DMS79 treated with DMSO at 0.1 percent for 48 hours (cell line): ENCODE results near the gene ZNF573.
"Not testable (repeated sequence)": the region's sequence is repeated elsewhere in the genome, so short reads cannot be mapped to it uniquely, and the experiment has no call there.

ENCODE experiments used
- DNase-seq: peaks from one replicate; lab custom pipeline; 2025; lab: John Stamatoyannopoulos, UW

ZNF573 gene

GRCh38 chr19:37779127-37780005 lies at the start of gene ZNF573:
Gene ZNF573 (minus strand): TSS chr19:37779586. CDS start chr19:37773729, 5,857 bp downstream.
- DNase-seq, result peak; percentile 72

GRCh38 chr19:37817180-37817981 lies 38.0 kb upstream of the ZNF573 start:
- peak; percentile 83 for DNase-seq

GRCh38 chr19:37815611-37816010 lies 36.2 kb upstream of the ZNF573 start:
- not testable (repeated sequence) for DNase-seq

- no peak for DNase-seq
Observed at GRCh38 chr19:37813340-37813739, 34.0 kb upstream of the ZNF573 start.

GRCh38 chr19:37809366-37809765 lies 30.0 kb upstream of the ZNF573 start:
- DNase-seq, result no peak

- no peak for DNase-seq
Observed at GRCh38 chr19:37803249-37803840, 24.0 kb upstream of the ZNF573 start.

GRCh38 chr19:37790244-37790925 lies 11.0 kb upstream of the ZNF573 start:
- no peak for DNase-seq

GRCh38 chr19:37778613-37779126 lies 716 bp downstream of the ZNF573 start:
- peak; percentile 55 for DNase-seq

- no peak for DNase-seq
Observed at GRCh38 chr19:37770985-37771384, 8.4 kb downstream of the ZNF573 start.

GRCh38 chr19:37763488-37763887 lies 15.9 kb downstream of the ZNF573 start:
- DNase-seq, result no peak

GRCh38 chr19:37757683-37758082 lies 21.7 kb downstream of the ZNF573 start:
- DNase-seq, result not testable (repeated sequence)

GRCh38 chr19:37738371-37738770 lies 41.0 kb downstream of the ZNF573 start:
- DNase-seq, result no peak

GRCh38 chr19:37725181-37725580 lies 54.2 kb downstream of the ZNF573 start:
- no peak for DNase-seq

GRCh38 chr19:37719927-37720265 lies 59.5 kb downstream of the ZNF573 start:
- no peak for DNase-seq

- peak; percentile 94 for DNase-seq
Observed at GRCh38 chr19:37719111-37719926, 60.1 kb downstream of the ZNF573 start, which contains the start of gene ZNF607. Gene ZNF607 (minus strand): TSS chr19:37719761. CDS start chr19:37711618, 8,143 bp downstream.

- no peak for DNase-seq
Observed at GRCh38 chr19:37718304-37718703, 61.1 kb downstream of the ZNF573 start.

- no peak for DNase-seq
Observed at GRCh38 chr19:37716140-37716539, 63.2 kb downstream of the ZNF573 start.

GRCh38 chr19:37706052-37706605 lies 73.3 kb downstream of the ZNF573 start:
- DNase-seq, result no peak

- DNase-seq, result no peak
Observed at GRCh38 chr19:37699057-37699456, 80.3 kb downstream of the ZNF573 start.

- no peak for DNase-seq
Observed at GRCh38 chr19:37698216-37698615, 81.2 kb downstream of the ZNF573 start.
